HUDEP-2 (cell line): Measurements from ENCODE around the gene GLA.

ENCODE experiments used
- DNase-seq, 76 experiments: peaks; one replicate each; lab custom pipeline; 2025; ENCODE audit not compliant: unreplicated experiment in 76 of 76; lab: John Stamatoyannopoulos, UW

The GLA gene

GRCh38 chrX:101362116-101362515 is 45.6 kb downstream of the GLA start:
- DNase-seq = no peak

- DNase-seq = peak in 72 of 76 experiments; percentile 1 to 80 (median 40)
Observed at GRCh38 chrX:101360390-101360789, 47.3 kb downstream of the GLA start.

GRCh38 chrX:101359966-101360365 is 47.8 kb downstream of the GLA start:
- peak in 15 of 76 experiments; percentile 8 to 63 (median 40) for DNase-seq

- peak in 5 of 76 experiments; percentile 3 to 13 (median 8) for DNase-seq
Observed at GRCh38 chrX:101357166-101357795, 50.4 kb downstream of the GLA start.

- DNase-seq = peak in 8 of 76 experiments; percentile 0 to 39 (median 9)
Observed at GRCh38 chrX:101349193-101349562, 58.5 kb downstream of the GLA start.

GRCh38 chrX:101348452-101349192 is 59.1 kb downstream of the GLA start, which contains the start of gene TIMM8A:
Gene TIMM8A, minus strand, starts transcription at chrX:101348742. Its CDS starts 78 bp downstream, at chrX:101348664.
- peak in 74 of 76 experiments; percentile 1 to 76 (median 53) for DNase-seq

- DNase-seq = no peak
Observed at GRCh38 chrX:101347859-101348451, 59.8 kb downstream of the GLA start.
